ENCODE measurements around the gene NAALADL2.

Gene NAALADL2

DNA sequence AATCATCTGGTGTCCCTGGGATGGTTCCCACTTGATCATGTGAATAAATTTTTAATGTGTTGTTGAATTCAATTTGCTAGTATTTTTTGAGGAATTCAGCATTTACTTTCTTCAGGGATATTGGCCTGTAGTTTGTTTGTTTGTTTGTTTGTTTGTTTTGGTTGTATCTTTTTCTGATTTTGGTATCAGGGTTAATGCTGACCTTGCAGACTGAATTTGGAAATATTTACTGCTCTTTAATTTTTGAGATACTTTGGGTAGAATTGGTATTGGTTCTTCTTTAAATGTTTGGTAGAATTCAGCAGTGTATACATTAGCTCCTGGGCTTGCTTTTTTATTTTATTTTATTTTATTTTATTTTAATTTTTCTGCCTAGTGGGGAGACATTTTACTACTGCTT is 803.7 kb downstream of the NAALADL2 start:
- TF ChIP-seq, protein P1, sequence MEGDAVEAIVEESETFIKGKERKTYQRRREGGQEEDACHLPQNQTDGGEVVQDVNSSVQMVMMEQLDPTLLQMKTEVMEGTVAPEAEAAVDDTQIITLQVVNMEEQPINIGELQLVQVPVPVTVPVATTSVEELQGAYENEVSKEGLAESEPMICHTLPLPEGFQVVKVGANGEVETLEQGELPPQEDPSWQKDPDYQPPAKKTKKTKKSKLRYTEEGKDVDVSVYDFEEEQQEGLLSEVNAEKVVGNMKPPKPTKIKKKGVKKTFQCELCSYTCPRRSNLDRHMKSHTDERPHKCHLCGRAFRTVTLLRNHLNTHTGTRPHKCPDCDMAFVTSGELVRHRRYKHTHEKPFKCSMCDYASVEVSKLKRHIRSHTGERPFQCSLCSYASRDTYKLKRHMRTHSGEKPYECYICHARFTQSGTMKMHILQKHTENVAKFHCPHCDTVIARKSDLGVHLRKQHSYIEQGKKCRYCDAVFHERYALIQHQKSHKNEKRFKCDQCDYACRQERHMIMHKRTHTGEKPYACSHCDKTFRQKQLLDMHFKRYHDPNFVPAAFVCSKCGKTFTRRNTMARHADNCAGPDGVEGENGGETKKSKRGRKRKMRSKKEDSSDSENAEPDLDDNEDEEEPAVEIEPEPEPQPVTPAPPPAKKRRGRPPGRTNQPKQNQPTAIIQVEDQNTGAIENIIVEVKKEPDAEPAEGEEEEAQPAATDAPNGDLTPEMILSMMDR (conservative IDR thresholded peaks at IDR 0.05; ENCODE audit: low read depth, low read length) = no peak
- DNase-seq (ENCODE audit: low read depth) = no peak
- no peak overlapping the region for H3K4me3 ChIP-seq (ENCODE audit: low read depth, low read length)

DNA sequence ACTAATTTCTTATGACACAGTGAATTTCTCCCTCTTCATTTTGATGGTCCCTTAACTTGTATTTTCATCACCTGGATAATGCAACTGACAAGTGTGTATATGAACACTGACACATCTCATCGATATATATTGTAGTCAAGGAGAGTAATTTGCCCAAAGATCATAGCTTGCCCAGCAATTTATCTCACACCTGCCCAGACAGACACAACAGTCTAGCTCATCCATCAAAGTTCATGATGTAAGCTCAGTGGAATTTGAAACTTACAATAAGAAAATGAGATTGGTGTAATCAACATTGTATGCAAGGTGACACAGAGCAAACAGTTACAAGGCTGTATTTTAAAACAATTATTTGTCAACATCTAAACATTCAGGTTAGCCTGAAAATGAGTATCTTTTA is 805.8 kb downstream of the NAALADL2 start:
- TF ChIP-seq, protein P1 (conservative IDR thresholded peaks at IDR 0.05; ENCODE audit: low read depth, low read length) = no peak
- H3K4me3 ChIP-seq (ENCODE audit: low read depth, low read length) = no peak overlapping the region
- no peak for DNase-seq (ENCODE audit: low read depth)

DNA sequence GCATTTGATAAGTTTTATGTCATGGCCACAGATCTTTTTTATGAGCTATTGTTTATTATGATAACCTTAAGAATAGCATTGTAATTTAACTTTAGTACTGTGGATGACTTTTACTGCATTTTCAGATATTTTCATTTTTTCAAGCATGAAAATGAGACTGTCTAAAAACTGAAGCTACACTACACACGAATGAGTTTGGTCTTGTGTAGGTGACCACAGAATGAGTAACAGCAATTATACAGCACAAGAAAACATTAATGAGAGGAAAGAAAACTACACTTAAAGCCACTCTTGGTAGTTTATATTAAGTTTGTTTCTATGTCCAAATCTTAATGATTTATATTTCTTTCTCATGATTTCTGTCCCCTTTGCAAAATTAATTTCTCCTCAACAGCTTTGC is 809.2 kb downstream of the NAALADL2 start:
- no peak overlapping the region for H3K4me3 ChIP-seq (ENCODE audit: low read depth, low read length)
- no peak for DNase-seq (ENCODE audit: low read depth)
- TF ChIP-seq, protein P1 (conservative IDR thresholded peaks at IDR 0.05; ENCODE audit: low read depth, low read length) = no peak

DNA sequence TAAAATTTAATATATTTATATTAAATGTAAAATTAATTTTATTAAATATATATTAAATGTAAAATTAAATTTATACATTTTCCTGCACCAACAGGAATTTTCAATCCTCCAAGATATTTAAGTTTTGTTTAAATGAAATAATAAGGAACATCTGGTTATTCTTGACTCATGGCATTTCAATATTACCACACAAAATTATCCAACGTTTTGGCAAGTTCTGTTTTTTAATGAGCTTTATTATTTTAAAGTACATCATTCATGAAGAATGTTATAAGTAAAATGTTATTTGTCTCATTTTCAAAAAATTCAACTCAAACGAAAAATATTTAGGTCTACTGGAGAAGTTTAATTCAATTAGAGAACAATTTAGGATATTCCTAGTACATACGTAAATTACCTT is 811.4 kb downstream of the NAALADL2 start:
- no peak for DNase-seq (ENCODE audit: low read depth)
- TF ChIP-seq, protein P1 (conservative IDR thresholded peaks at IDR 0.05; ENCODE audit: low read depth, low read length) = no peak
- no peak overlapping the region for H3K4me3 ChIP-seq (ENCODE audit: low read depth, low read length)

DNA sequence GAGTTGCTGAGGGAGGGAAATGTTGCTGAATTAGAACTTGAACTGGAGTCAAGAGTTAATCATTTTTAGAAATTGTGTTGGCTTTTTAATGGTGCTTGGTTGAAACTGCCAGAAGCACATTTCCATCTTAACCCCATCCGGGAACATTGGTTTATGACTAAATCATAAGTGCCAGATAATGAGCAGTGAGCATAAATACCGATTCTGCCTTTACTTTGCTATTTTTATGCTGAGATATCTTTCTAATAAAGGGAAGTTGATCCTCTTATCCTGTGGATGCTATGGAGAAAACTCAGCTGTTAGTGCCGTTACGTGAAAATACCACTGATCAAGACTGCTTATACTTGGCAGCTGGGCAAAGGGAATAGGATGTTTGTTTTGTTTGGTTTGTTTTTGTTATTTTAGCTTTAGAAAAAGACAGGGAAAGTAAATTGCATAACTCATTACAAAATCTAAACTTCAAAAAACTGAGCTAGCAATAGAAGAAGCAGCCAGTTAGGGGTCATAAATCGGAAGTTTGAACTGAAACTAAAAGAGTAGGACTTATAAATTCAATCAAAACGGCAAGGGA is 813.1 kb downstream of the NAALADL2 start:
- TF ChIP-seq, protein P1 (conservative IDR thresholded peaks at IDR 0.05; ENCODE audit: low read depth, low read length) = no peak
- H3K4me3 ChIP-seq (ENCODE audit: low read depth, low read length) = peak overlapping the region; percentile 55
- DNase-seq (ENCODE audit: low read depth) = peak; percentile 64

DNA sequence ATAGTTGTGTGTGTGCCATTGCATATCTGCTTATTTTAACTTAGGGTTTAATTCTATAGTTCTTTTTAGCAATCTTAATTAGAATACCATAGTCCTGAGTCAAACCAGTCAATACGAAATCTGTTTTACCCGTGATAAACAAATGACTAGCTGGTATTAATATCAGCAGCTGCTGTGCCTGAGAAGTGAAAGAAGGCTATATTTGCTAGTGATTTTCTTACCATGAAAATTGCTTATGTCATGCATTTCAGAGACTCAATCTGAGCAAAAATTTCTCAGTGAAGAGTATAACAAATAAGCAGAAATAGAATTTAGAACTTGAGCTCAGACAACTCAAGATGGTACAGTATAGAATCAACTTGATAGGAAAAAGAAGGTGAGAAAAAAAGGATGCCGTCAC is 820.4 kb downstream of the NAALADL2 start:
- TF ChIP-seq, protein P1 (conservative IDR thresholded peaks at IDR 0.05; ENCODE audit: low read depth, low read length) = no peak
- no peak for DNase-seq (ENCODE audit: low read depth)
- H3K4me3 ChIP-seq (ENCODE audit: low read depth, low read length) = no peak overlapping the region

DNA sequence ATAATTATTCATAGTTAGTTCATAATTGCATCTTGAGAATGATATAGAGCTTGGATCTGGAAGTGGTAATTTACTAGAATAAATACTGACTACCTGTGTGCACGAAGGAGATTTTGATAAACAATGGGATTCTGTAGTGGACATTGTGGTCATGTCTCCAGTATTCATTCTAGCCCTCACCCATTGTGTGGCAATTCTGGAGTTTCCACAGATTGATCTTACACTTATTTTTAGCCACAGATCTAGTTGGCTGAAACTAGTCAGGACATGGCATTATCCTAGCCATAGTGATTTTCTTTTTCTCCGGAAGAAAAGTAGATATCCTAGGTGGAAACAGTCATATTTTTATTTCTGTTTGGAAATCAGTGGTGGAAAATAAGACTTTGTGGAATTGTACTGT is 833.1 kb downstream of the NAALADL2 start:
- no peak overlapping the region for H3K4me3 ChIP-seq (ENCODE audit: low read depth, low read length)
- DNase-seq (ENCODE audit: low read depth) = no peak
- TF ChIP-seq, protein P1 (conservative IDR thresholded peaks at IDR 0.05; ENCODE audit: low read depth, low read length) = no peak

All from choroid plexus epithelial cell (primary cell).